Activated naive CD4-positive, alpha-beta T cell treated with anti-CD3 and anti-CD28 coated beads, Interleukin-2, amount 10 ng/mL, durations not matched to agents 7 days and 5 days (primary cell): ENCODE results near the gene RND1.
A peak's percentile ranks its signal among the peaks of the same experiment; 100 is the strongest.

Source experiments
- CTCF ChIA-PET: fragments of 350-600 bp; sonication (Branson Sonifier 250); formaldehyde crosslinking; loops from one replicate; lab custom pipeline; 2021; ENCODE audit warnings: antibody characterized with exemption; lab: Charles Lee
- DNase-seq: peaks from one replicate; pipeline ENCODE4 v3.0.0-alpha.2; 2020
- H3K27ac Mint-ChIP-seq: one replicate; pipeline ENCODE4 v1.8.0; 2021; ENCODE audit warnings: mild to moderate bottlenecking, moderate library complexity, mixed read lengths
- H3K27me3 Mint-ChIP-seq: one replicate; pipeline ENCODE4 v1.8.0; 2021; ENCODE audit warnings: mild to moderate bottlenecking, mixed read lengths
- H3K36me3 Mint-ChIP-seq: one replicate; pipeline ENCODE4 v1.8.0; 2021; ENCODE audit warnings: mixed read lengths
- H3K4me1 Mint-ChIP-seq: one replicate; pipeline ENCODE4 v1.8.0; 2021; ENCODE audit warnings: mixed read lengths
- H3K4me3 Mint-ChIP-seq: one replicate; pipeline ENCODE4 v1.8.0; 2021; ENCODE audit warnings: mild to moderate bottlenecking, moderate library complexity, mixed read lengths
- H3K9me3 Mint-ChIP-seq: one replicate; pipeline ENCODE4 v1.8.0; 2021; ENCODE audit warnings: mixed read lengths

The RND1 gene

GRCh38 chr12:48817873-48818830 lies 47.5 kb downstream of the RND1 start, which contains the start of gene CACNB3:
Gene CACNB3, plus strand, starts transcription at chr12:48818496. Its CDS starts 434 bp downstream, at chr12:48818930.
- DNase-seq = peak; percentile 91
- Mint-ChIP-seq H3K36me3 (no peaks in the 10 kb centered on the region), H3K9me3 (no peaks in the 10 kb centered on the region), H3K4me1 (peaks cover 44% of the 10 kb centered on the region), H3K27ac (peak within 1 kb of the TSS; percentile 42), H3K27me3 (peaks cover 91% of the 10 kb centered on the region), H3K4me3 (peak within 1 kb of the TSS; percentile 86)
- CTCF ChIA-PET = interaction anchor here (1.4 to 1.6 kb wide), 2 partner anchors 13 to 86 kb away, joined by 3 to 4 read pairs; a partner anchor contains a TSS

- Mint-ChIP-seq H3K4me1 (peaks cover 44% of the 10 kb centered on the region), H3K9me3 (no peaks in the 10 kb centered on the region)
- CTCF ChIA-PET = interaction anchor here (0.6 to 2.8 kb wide), 9 partner anchors 10 to 179 kb away, joined by 3 to 17 read pairs (median 3); partner anchors contain the start of genes ARF3 and DDX23
These were observed 49.4 kb downstream of the RND1 start for GRCh38 chr12:48816143-48816854.

GRCh38 chr12:48815126-48816110 lies 50.3 kb downstream of the RND1 start:
- H3K4me3 Mint-ChIP-seq = peak overlapping the region; percentile 91
- no peaks in the 10 kb centered on the region for H3K36me3 Mint-ChIP-seq
- H3K27ac Mint-ChIP-seq = peak overlapping the region; percentile 61
- H3K27me3 Mint-ChIP-seq = peaks cover 94% of the 10 kb centered on the region
- H3K4me1 Mint-ChIP-seq = peaks cover 44% of the 10 kb centered on the region
- no peaks in the 10 kb centered on the region for H3K9me3 Mint-ChIP-seq
- peak; percentile 60 for DNase-seq
- CTCF ChIA-PET = interaction anchor here (0.5 to 2.8 kb wide), 27 partner anchors 8 to 180 kb away, joined by 3 to 17 read pairs (median 3); partner anchors contain the start of genes ARF3, DDX23, KANSL2 and RND1

More at GRCh38 chr12:48816143-48816854, 49.4 kb downstream of the RND1 start:
- no peak for DNase-seq
- H3K27ac Mint-ChIP-seq = no peak overlapping the region
- peaks cover 88% of the 10 kb centered on the region for H3K27me3 Mint-ChIP-seq
- peak overlapping the region; percentile 91 for H3K4me3 Mint-ChIP-seq
- H3K36me3 Mint-ChIP-seq = no peaks in the 10 kb centered on the region

DNA sequence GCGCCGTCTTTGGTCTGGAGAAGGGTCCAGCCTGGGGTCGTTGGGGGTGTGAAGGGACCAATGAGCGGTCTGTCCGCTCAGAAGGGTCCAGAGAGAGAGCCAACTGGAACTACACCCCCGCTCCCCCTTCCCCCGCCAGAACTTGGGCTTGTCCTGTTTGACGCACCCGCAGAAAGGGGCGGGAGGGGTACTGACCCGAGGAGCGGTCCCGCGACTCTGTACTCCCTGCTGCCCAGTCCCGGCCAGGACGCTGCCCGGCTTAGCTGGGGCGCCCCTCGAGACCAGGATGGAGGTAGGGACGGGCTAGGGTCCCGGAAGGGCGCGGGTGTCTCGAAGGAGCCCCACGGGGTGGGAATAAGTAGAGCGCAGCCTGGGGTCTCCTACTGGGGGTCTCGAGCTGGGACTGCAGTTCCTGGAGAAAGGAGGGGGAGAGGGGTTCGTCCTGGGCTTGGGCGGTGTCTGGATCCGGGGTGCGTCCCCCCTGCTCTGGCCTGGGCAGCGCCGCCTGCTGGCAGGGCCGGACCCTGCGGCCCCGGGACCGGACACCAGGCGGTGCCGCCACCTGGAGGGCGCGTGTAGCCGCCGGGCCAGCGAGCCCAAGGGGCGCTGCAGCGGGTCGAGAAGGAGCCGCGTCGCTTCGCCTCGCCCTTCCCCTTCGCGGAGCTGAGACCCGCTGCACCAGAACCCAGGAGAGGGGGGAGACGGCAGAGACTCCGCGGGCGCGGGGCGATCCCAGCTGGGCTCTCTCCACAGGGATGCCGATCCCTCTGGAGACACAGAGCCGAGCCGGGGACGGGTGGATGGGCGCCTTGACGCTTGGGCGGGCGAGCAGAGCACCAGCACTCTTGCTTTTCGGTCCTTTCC lies 51.2 kb downstream of the RND1 start:
- Mint-ChIP-seq H3K4me1 (peaks cover 44% of the 10 kb centered on the region), H3K27me3 (peaks cover 84% of the 10 kb centered on the region), H3K36me3 (no peaks in the 10 kb centered on the region), H3K9me3 (no peaks in the 10 kb centered on the region), H3K4me3 (peak overlapping the region; percentile 91), H3K27ac (peak overlapping the region; percentile 60)
- CTCF ChIA-PET = interaction anchor here (0.5 to 2.8 kb wide), 23 partner anchors 8 to 143 kb away, joined by 3 to 17 read pairs (median 3); partner anchors contain the start of genes ARF3, DDX23, KANSL2 and RND1
- DNase-seq = peak; percentile 83

DNA sequence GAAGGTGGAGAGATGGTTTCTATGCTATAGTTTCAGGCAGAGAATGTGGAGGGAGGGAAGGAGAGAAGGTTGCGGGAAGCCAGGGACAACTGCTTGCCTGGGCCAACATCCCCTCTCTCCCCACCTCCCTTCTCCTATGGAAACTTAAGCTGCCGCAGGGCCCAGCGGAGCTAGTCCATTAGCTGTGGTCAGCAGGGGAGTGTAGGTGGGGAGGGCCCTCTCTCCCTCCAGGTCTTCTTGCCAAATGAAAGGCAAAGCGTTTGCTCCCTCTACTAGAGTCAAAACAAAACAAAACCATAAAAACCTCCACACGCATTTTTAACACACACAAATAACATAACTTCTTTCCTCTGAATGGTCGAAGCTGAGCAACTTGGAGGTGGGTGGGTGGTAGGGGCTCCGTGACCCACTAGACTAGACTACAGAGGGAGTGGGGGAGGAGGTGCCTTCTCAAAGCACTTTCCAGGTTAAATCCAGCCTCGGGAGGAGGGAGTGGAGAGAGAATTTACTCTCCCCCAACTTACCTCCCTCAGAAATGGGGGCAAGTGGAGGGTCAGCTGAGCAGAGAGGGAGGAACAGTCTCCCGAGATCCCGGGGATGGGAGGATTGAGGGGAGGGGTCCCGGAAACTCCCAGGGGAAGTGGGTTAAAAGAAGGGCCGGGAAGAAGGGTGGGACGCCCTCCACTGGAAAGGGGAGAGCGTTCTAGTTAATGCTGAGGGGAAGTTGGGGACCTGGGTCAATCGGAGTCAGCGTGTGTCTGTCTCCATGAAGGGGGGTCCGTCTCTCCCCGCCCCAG lies 52.0 kb downstream of the RND1 start:
- no peak for DNase-seq
- peaks cover 37% of the 10 kb centered on the region for H3K4me1 Mint-ChIP-seq
- peak overlapping the region; percentile 19 for H3K27ac Mint-ChIP-seq
- CTCF ChIA-PET = interaction anchor here (0.6 to 2.8 kb wide), 14 partner anchors 9 to 131 kb away, joined by 3 to 17 read pairs (median 5); partner anchors contain the start of genes DDX23, KANSL2 and RND1
- no peaks in the 10 kb centered on the region for H3K36me3 Mint-ChIP-seq
- no peaks in the 10 kb centered on the region for H3K9me3 Mint-ChIP-seq
- peak overlapping the region; percentile 91 for H3K4me3 Mint-ChIP-seq
- H3K27me3 Mint-ChIP-seq = peaks cover 76% of the 10 kb centered on the region

DNA sequence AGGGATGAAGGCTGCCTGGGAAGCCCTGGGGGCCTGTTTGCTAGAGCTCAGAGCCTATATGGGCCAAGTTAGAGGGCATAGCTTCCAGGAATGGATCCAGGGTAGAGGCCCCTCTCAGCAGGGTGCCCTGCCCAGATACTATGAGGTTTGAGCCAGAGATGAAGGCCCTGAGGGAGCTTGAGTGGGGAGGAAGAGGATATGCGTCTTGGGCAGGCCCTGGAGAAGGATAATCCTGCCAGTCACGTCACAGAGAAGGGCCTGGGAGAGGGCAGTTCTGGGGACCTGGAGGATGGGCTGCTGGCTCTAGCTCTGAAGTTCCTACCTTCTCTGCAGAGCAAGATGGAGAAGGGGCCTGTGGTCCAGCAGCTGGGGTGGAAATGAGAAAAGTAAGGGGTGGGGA lies 53.3 kb downstream of the RND1 start:
- DNase-seq = no peak
- CTCF ChIA-PET = interaction anchor here (0.8 kb wide), 1 partner anchor 55 kb away, joined by 4 read pairs; no protein-coding TSS in a partner anchor
- no peak overlapping the region for H3K27ac Mint-ChIP-seq
- peak overlapping the region; percentile 7 for H3K4me3 Mint-ChIP-seq
- peaks cover 64% of the 10 kb centered on the region for H3K27me3 Mint-ChIP-seq
- H3K36me3 Mint-ChIP-seq = no peaks in the 10 kb centered on the region
- H3K4me1 Mint-ChIP-seq = peaks cover 30% of the 10 kb centered on the region
- H3K9me3 Mint-ChIP-seq = no peaks in the 10 kb centered on the region

DNA sequence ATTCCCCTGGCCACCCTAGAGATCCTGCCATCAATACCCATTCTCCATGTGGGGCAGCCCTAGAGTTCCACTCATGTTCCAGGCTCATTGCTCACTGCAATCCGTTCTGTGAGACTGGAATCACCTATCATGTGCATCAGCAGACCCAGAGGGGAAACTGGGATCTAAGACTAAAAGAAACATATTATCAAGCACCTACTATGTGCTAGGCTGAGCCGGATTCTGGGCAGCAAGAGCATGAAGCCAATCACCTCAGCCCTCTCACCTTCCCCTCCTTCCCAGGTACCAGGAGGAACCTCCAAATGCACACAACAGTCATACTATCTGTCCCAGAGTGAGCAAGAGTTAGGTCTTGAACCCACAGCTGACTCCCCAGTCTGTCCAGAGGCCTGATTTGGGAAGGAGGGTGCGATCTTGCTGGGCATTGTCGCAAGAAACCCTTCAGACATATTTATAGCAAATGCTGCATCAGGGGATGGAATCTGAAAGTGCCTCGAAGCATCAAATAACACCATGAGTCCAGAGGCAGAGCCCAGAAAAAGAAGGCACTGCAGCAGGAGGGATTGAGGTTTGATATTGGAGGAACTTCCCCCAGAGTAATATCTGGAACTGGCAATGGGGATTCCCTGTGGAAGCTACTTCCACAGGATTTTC lies 54.1 kb downstream of the RND1 start:
- CTCF ChIA-PET = interaction anchor here (0.8 to 1.1 kb wide), 2 partner anchors 17 to 56 kb away, joined by 3 to 4 read pairs; no protein-coding TSS in a partner anchor
- Mint-ChIP-seq H3K27me3 (peaks cover 56% of the 10 kb centered on the region), H3K4me1 (peaks cover 22% of the 10 kb centered on the region), H3K9me3 (no peaks in the 10 kb centered on the region), H3K27ac (no peak overlapping the region), H3K36me3 (no peaks in the 10 kb centered on the region), H3K4me3 (no peak overlapping the region)
- no peak for DNase-seq

DNA sequence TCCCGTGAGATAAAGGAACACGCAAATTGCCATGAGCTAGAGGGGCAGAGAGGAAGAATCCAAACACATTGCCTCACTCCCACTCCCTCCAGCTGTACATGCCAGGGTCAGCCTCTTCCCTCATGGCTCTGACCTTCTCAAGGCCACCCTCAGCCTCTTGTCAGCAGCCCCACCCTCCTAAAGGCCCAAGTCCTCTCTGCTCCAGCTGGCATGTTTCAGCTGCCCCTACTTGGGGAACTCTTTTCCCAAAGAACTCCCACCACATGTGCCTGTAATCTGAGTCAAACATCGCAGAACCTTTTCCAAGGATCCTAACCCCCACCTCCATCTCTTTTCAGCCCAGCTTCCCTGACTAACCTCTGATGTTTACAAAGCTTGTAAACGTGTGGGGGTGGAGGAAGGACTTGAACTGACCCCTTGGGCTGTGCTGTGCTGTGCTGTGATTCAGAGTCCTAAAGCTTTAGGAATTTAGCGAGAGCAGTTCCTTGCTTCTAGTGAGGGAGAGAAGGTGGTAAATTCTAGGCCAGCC lies 54.7 kb downstream of the RND1 start:
- CTCF ChIA-PET = interaction anchor here (1.1 to 1.2 kb wide), 2 partner anchors 17 to 58 kb away, joined by 3 read pairs; no protein-coding TSS in a partner anchor
- Mint-ChIP-seq H3K36me3 (no peaks in the 10 kb centered on the region), H3K4me3 (no peak overlapping the region), H3K27ac (no peak overlapping the region), H3K9me3 (no peaks in the 10 kb centered on the region), H3K4me1 (peaks cover 16% of the 10 kb centered on the region), H3K27me3 (peaks cover 50% of the 10 kb centered on the region)
- no peak for DNase-seq

- H3K36me3 Mint-ChIP-seq = no peaks in the 10 kb centered on the region
- peaks cover 6% of the 10 kb centered on the region for H3K4me1 Mint-ChIP-seq
- H3K4me3 Mint-ChIP-seq = no peak overlapping the region
- no peaks in the 10 kb centered on the region for H3K9me3 Mint-ChIP-seq
- CTCF ChIA-PET = interaction anchor here (1.4 kb wide), 1 partner anchor 13 kb away, joined by 4 read pairs; no protein-coding TSS in a partner anchor
- no peak overlapping the region for H3K27ac Mint-ChIP-seq
- peaks cover 34% of the 10 kb centered on the region for H3K27me3 Mint-ChIP-seq
- no peak for DNase-seq
These were observed 57.7 kb downstream of the RND1 start for GRCh38 chr12:48807981-48808380.
